ENCODE measurements around the gene MRTO4. TPM values are rescaled to one million over a fixed set of nuclear protein-coding genes. Genes with fewer than 3 reads are reported as not detected.

The MRTO4 gene
- total RNA-seq, 1 experiment from 2014 or later, result 54.6 TPM

- TF ChIP-seq, protein P1, sequence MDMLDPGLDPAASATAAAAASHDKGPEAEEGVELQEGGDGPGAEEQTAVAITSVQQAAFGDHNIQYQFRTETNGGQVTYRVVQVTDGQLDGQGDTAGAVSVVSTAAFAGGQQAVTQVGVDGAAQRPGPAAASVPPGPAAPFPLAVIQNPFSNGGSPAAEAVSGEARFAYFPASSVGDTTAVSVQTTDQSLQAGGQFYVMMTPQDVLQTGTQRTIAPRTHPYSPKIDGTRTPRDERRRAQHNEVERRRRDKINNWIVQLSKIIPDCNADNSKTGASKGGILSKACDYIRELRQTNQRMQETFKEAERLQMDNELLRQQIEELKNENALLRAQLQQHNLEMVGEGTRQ (CRISPR knock-in tag; IDR thresholded peaks at IDR 0.05), result no peak
- no peak for TF ChIP-seq ZNF423 (CRISPR knock-in tag; IDR thresholded peaks at IDR 0.05)
- TF ChIP-seq MXD4 (CRISPR knock-in tag; IDR thresholded peaks at IDR 0.05; ENCODE audit: borderline replicate concordance), result no peak
- TF ChIP-seq GABPB1 (CRISPR knock-in tag; IDR thresholded peaks at IDR 0.05), result peak; percentile 96
- TF ChIP-seq TCF7 (CRISPR knock-in tag; IDR thresholded peaks at IDR 0.05; ENCODE audit: low read depth), result no peak
- peak; percentile 95 for TF ChIP-seq CREB1 (CRISPR knock-in tag; IDR thresholded peaks at IDR 0.05)
- TF ChIP-seq EMX1 (CRISPR knock-in tag; IDR thresholded peaks at IDR 0.05), result no peak
- TF ChIP-seq RELA (CRISPR knock-in tag; IDR thresholded peaks at IDR 0.05; ENCODE audit: borderline replicate concordance), result peak; percentile 62; the same call in 1 of the 2 replicates
- 0 out of 2 replicates have a peak, but pooled peaks have one; percentile 42 for TF ChIP-seq ETV6 (CRISPR knock-in tag; IDR thresholded peaks at IDR 0.05)
- TF ChIP-seq NR3C1 (CRISPR knock-in tag; conservative IDR thresholded peaks at IDR 0.05; ENCODE audit: low read depth), result no peak
- TF ChIP-seq, protein P2, sequence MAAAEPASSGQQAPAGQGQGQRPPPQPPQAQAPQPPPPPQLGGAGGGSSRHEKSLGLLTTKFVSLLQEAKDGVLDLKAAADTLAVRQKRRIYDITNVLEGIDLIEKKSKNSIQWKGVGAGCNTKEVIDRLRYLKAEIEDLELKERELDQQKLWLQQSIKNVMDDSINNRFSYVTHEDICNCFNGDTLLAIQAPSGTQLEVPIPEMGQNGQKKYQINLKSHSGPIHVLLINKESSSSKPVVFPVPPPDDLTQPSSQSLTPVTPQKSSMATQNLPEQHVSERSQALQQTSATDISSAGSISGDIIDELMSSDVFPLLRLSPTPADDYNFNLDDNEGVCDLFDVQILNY (CRISPR knock-in tag; IDR thresholded peaks at IDR 0.05), result peak; percentile 94
- TF ChIP-seq ZNF263 (CRISPR knock-in tag; IDR thresholded peaks at IDR 0.05; ENCODE audit: low read depth), result no peak
- no peak for TF ChIP-seq ZNF138 (CRISPR knock-in tag; conservative IDR thresholded peaks at IDR 0.05)
- TF ChIP-seq, protein P3, sequence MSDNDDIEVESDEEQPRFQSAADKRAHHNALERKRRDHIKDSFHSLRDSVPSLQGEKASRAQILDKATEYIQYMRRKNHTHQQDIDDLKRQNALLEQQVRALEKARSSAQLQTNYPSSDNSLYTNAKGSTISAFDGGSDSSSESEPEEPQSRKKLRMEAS (CRISPR knock-in tag; IDR thresholded peaks at IDR 0.05), result peak; percentile 92; the same call in 1 of the 2 replicates
- TF ChIP-seq, protein P4, sequence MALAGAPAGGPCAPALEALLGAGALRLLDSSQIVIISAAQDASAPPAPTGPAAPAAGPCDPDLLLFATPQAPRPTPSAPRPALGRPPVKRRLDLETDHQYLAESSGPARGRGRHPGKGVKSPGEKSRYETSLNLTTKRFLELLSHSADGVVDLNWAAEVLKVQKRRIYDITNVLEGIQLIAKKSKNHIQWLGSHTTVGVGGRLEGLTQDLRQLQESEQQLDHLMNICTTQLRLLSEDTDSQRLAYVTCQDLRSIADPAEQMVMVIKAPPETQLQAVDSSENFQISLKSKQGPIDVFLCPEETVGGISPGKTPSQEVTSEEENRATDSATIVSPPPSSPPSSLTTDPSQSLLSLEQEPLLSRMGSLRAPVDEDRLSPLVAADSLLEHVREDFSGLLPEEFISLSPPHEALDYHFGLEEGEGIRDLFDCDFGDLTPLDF (CRISPR knock-in tag; IDR thresholded peaks at IDR 0.05), result no peak
- peak; percentile 52; the same call in 1 of the 2 replicates for TF ChIP-seq ZNF317 (CRISPR knock-in tag; IDR thresholded peaks at IDR 0.05; ENCODE audit: borderline replicate concordance, low read depth)
- no peak; the same call in 1 of the 2 replicates for TF ChIP-seq SMAD3 (CRISPR knock-in tag; IDR thresholded peaks at IDR 0.05; ENCODE audit: borderline replicate concordance)
- TF ChIP-seq ZBTB21 (CRISPR knock-in tag; IDR thresholded peaks at IDR 0.05; ENCODE audit: borderline replicate concordance), result no peak
These were observed 41.4 kb upstream of the MRTO4 start, which contains the start of gene UBR4 (continued) for GRCh38 chr1:19209990-19210771.

- Mint-ChIP-seq H3K4me3 (peak overlapping the region; percentile 94), H3K36me3 (peaks cover 6% of the 10 kb centered on the region), H3K4me1 (peaks cover 31% of the 10 kb centered on the region), H3K9me3 (no peaks in the 10 kb centered on the region), H3K27ac (peak overlapping the region; percentile 99), H3K27me3 (ENCODE audit: low read depth) (no peaks in the 10 kb centered on the region)
- ATAC-seq (no peak), DNase-seq (ENCODE audit: low spot score) (no peak)
- CTCF ChIA-PET, result interaction anchor here (0.9 kb wide), 2 partner anchors 30 to 304 kb away, joined by 3 to 4 read pairs; no protein-coding TSS in a partner anchor
- TF ChIP-seq, protein P1 (CRISPR knock-in tag; IDR thresholded peaks at IDR 0.05), result no peak
- TF ChIP-seq ZNF121 (CRISPR knock-in tag; IDR thresholded peaks at IDR 0.05), result peak; percentile 2; the same call in 1 of the 2 replicates
- POLR2A ChIA-PET, result interaction anchor here (0.5 kb wide), 1 partner anchor 1330 kb away, joined by 3 read pairs; no protein-coding TSS in a partner anchor
These were observed 40.6 kb upstream of the MRTO4 start for GRCh38 chr1:19210772-19211549.
